ENCODE data around the gene CERK. TPM values are rescaled to one million over a fixed set of nuclear protein-coding genes. Genes with fewer than 3 reads are reported as not detected.

The CERK gene
- total RNA-seq, 1 donor from 2014 or later: 22.6 TPM

DNA sequence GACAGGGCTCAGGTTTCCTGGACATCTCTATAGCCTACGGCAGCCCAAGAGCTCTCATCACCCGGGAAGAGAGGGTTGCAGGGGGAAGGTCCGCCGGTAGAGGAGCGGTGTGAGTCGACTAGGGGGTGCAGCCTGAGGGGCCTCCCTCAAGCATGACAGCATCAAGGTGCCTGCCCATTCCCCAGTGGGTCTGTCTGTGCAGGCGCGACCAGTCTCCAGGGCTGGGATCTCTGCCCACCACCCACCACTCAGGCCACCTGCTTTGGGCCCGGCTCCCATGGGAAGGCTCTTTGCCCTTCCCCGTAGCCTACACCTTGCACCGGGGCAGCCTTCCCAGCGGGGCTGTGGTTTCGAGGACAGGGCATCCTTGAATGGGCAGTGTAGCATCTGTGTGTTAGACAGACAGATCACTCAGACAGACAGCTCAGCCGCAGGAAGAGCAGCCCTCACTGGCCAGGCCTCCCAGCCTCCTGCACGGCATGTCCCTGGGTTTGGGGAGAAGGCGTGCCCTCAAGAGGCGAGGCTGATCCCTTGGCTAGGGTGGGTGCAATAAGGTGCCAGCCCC lies 29.2 kb downstream of the CERK start:
- H3K4me3 ChIP-seq (ENCODE audit: low read depth, low read length): no peak overlapping the region
- TF ChIP-seq, protein P1, sequence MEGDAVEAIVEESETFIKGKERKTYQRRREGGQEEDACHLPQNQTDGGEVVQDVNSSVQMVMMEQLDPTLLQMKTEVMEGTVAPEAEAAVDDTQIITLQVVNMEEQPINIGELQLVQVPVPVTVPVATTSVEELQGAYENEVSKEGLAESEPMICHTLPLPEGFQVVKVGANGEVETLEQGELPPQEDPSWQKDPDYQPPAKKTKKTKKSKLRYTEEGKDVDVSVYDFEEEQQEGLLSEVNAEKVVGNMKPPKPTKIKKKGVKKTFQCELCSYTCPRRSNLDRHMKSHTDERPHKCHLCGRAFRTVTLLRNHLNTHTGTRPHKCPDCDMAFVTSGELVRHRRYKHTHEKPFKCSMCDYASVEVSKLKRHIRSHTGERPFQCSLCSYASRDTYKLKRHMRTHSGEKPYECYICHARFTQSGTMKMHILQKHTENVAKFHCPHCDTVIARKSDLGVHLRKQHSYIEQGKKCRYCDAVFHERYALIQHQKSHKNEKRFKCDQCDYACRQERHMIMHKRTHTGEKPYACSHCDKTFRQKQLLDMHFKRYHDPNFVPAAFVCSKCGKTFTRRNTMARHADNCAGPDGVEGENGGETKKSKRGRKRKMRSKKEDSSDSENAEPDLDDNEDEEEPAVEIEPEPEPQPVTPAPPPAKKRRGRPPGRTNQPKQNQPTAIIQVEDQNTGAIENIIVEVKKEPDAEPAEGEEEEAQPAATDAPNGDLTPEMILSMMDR (conservative IDR thresholded peaks at IDR 0.05; ENCODE audit: low read depth, low read length): no peak
- no peak for DNase-seq (ENCODE audit: low read depth)

DNA sequence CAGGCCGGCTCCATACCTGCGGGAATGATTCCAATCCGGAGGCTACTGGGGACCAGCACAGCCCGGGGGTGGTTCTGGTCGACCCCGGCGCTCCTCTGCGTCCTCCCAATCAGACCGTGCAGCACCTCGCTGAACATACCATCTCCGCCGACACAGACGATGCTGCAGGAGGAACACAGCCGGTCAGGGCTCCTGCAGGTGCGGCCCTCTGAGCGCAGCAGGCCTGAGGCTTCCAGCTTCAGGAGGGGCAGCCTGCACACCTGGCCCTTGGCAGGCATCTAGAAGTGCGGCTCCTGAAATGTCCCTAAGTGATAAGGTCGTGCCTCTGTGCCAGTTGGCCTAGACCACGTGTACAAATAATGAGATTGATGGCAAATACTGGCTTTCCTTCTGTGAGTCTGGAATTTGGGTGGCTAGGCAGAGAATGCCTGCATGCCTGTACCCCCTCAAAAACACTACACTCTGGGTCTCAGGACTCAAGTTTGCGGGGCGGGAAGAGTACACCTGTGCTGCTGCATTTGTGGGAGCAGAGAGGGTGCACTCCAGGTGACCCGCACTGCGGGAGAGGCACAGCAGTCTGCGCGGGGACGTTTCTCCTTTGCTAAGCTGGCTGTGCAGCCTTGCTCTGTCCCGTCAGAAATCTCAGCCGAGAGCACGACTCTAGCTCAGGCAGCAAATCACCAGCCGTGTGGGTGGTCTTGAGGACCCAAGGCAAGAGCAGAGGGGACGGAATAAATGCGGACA lies 30.1 kb downstream of the CERK start:
- no peak overlapping the region for H3K4me3 ChIP-seq (ENCODE audit: low read depth, low read length)
- DNase-seq (ENCODE audit: low read depth): no peak
- TF ChIP-seq, protein P1 (conservative IDR thresholded peaks at IDR 0.05; ENCODE audit: low read depth, low read length): no peak

DNA sequence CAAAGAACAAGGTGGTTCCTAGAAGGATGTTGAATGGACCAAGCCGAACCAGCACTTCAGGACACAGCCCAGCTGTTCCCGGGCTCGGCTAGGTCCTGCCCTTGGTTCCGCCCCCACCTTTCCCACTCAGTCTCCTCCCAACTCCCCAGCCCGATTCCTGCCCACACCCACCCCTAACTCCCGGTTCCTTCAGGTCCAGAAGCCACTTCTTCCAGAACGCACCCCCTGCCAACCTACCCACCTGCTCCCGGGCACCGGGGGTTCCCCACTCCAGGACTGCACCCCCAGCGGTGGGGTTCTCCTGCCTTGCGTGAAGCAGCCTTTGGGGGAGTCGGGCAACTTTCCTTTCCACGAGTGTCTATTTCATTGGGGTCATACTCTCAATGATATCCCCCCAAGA lies 30.7 kb downstream of the CERK start:
- TF ChIP-seq, protein P1 (conservative IDR thresholded peaks at IDR 0.05; ENCODE audit: low read depth, low read length): no peak
- DNase-seq (ENCODE audit: low read depth): no peak
- H3K4me3 ChIP-seq (ENCODE audit: low read depth, low read length): no peak overlapping the region

DNA sequence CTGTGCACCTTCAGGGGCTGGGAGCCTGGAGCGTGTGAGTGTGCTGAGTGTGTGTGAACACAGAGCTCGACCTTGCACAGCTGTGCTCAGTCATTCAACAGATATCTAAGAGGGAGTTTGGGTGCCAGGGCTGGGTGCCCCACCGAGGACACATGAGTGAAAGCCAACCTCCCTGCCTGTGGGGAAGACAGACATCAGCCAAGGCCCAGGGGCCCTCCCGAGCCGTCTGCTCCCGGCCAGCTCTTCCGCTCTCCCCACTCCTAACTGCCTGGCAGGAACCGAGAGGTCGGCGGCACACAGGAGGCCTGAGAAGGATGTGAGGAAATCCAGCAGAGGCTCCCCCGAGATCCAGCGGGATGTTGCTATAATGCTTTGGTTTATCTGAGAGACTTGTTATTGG lies 32.0 kb downstream of the CERK start:
- no peak overlapping the region for H3K4me3 ChIP-seq (ENCODE audit: low read depth, low read length)
- TF ChIP-seq, protein P1 (conservative IDR thresholded peaks at IDR 0.05; ENCODE audit: low read depth, low read length): no peak
- DNase-seq (ENCODE audit: low read depth): no peak

DNA sequence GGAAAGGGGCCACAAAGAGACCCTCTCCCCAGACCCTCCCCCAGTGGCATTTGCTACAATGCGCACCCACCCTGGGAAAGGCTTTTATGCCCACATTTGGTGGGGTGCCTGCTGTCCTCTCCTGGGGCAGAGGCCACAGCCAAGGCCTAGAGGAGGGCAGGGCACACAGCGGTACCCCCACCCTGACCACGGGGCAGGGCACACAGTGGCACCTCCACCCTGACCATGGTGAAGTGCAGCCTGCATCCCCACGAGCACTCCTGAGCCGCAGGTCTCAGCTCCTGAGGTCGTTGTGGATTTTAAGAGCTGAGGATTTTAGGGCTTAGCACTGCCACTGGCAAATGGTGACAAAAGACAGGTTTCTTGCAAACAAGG lies 34.1 kb downstream of the CERK start:
- no peak overlapping the region for H3K4me3 ChIP-seq (ENCODE audit: low read depth, low read length)
- no peak for DNase-seq (ENCODE audit: low read depth)
- TF ChIP-seq, protein P1 (conservative IDR thresholded peaks at IDR 0.05; ENCODE audit: low read depth, low read length): no peak

DNA sequence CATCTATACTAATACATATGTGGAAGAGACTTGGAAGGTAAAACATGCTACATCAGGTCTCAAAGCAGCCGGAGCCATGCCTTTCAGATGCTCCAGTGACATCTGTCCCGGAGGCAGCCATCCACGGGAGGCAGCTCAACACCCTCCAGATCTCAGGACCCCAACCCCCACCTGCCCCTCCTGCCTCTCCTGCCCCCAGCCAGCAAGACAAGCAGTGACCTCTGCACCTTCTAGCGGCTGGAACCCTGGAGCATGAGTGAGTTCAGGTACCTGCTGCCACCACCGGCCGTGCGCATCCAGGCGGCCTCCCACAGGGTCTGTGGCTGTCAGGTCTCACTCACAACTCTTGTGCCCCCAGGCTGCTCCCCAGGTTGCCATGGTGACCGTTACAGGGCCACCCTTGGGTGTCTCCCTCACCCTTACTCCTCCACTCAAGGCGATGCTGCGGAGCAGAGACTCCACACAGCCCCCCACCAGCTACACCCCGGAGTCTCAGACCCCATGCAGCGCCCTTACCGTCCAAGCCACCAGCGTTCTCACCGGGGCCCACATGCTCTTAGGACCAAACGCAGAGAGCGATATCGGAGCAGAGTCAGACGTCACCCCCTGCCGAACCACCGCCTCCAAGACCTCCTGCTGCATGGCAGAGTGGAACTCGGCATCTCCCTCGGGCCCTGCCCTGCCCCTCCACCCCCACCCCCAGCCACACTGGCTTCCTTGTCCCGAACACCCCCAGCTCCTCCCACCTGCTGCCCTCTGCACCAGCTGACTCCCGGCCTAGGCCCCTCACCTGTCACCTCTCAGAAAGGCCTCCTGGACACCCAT lies 34.7 kb downstream of the CERK start:
- H3K4me3 ChIP-seq (ENCODE audit: low read depth, low read length): no peak overlapping the region
- TF ChIP-seq, protein P1 (conservative IDR thresholded peaks at IDR 0.05; ENCODE audit: low read depth, low read length): no peak
- DNase-seq (ENCODE audit: low read depth): no peak

All from epithelial cell of proximal tubule (primary cell).